Nephron (organoid): Measurements from ENCODE around the gene S100G.

Experiments
- H3K27ac Mint-ChIP-seq, 3 experiments: 2 replicates each; pipeline ENCODE4 v1.8.0; 2020; ENCODE audit warnings: mixed read lengths in 3 of 3, mild to moderate bottlenecking in 2 of 3, moderate library complexity in 1 of 3
- H3K27me3 Mint-ChIP-seq: 2 replicates; pipeline ENCODE4 v1.8.0; 2021; ENCODE audit warnings: low read depth, mild to moderate bottlenecking, moderate library complexity, mixed read lengths
- H3K36me3 Mint-ChIP-seq: 2 replicates; pipeline ENCODE4 v1.8.0; 2020; ENCODE audit warnings: low read depth, mixed read lengths
- H3K4me1 Mint-ChIP-seq: 2 replicates; pipeline ENCODE4 v1.8.0; 2020; ENCODE audit warnings: mixed read lengths
- H3K4me3 Mint-ChIP-seq, 3 experiments: 2 replicates each; pipeline ENCODE4 v1.8.0; 2020; ENCODE audit warnings: mild to moderate bottlenecking in 3 of 3, mixed read lengths in 3 of 3, moderate library complexity in 2 of 3
- H3K9me3 Mint-ChIP-seq: 2 replicates; pipeline ENCODE4 v1.8.0; 2020; ENCODE audit warnings: mixed read lengths
- CTCF ChIP-seq, 3 experiments: fragments of 200-600 bp; sonication (generic); IDR thresholded peaks; one replicate each; pipeline ENCODE4 v1.5.0; 2021; ENCODE audit warnings: antibody characterized with exemption in 3 of 3; ENCODE audit not compliant: unreplicated experiment in 3 of 3

Gene S100G

GRCh38 chrX:16664074-16664473 is 14.1 kb downstream of the S100G start:
- H3K9me3 Mint-ChIP-seq: no peaks in the 10 kb centered on the region
- no peak for TF ChIP-seq CTCF (IDR thresholded peaks at IDR 0.05; ENCODE audit: unreplicated experiment in 3 of 3)
- H3K4me1 Mint-ChIP-seq: no peaks in the 10 kb centered on the region
- H3K27me3 Mint-ChIP-seq: peaks cover 3% of the 10 kb centered on the region
- no peak overlapping the region for H3K4me3 Mint-ChIP-seq
- peak overlapping the region; percentile 13 to 38 (median 24) for H3K27ac Mint-ChIP-seq
- H3K36me3 Mint-ChIP-seq: peaks cover 67% of the 10 kb centered on the region

GRCh38 chrX:16664626-16665025 is 14.7 kb downstream of the S100G start:
- Mint-ChIP-seq H3K36me3 (peaks cover 66% of the 10 kb centered on the region), H3K27ac (peak overlapping the region in 2 of 3 experiments; percentile 13 to 24), H3K27me3 (peaks cover 3% of the 10 kb centered on the region), H3K4me1 (no peaks in the 10 kb centered on the region), H3K9me3 (no peaks in the 10 kb centered on the region), H3K4me3 (no peak overlapping the region)
- TF ChIP-seq CTCF (IDR thresholded peaks at IDR 0.05; ENCODE audit: unreplicated experiment in 3 of 3): no peak

- no peak for TF ChIP-seq CTCF (IDR thresholded peaks at IDR 0.05; ENCODE audit: unreplicated experiment in 3 of 3)
- no peak overlapping the region for H3K4me3 Mint-ChIP-seq
- H3K27ac Mint-ChIP-seq: peak overlapping the region in 1 of 3 experiments; percentile 42
- H3K9me3 Mint-ChIP-seq: no peaks in the 10 kb centered on the region
- H3K4me1 Mint-ChIP-seq: no peaks in the 10 kb centered on the region
- peaks cover 3% of the 10 kb centered on the region for H3K27me3 Mint-ChIP-seq
- H3K36me3 Mint-ChIP-seq: peaks cover 67% of the 10 kb centered on the region
These were observed 15.1 kb downstream of the S100G start for GRCh38 chrX:16665089-16665488.

- no peak overlapping the region for H3K27ac Mint-ChIP-seq
- TF ChIP-seq CTCF (IDR thresholded peaks at IDR 0.05; ENCODE audit: unreplicated experiment in 3 of 3): no peak
- H3K9me3 Mint-ChIP-seq: no peaks in the 10 kb centered on the region
- H3K4me3 Mint-ChIP-seq: no peak overlapping the region
- peaks cover 3% of the 10 kb centered on the region for H3K27me3 Mint-ChIP-seq
- H3K36me3 Mint-ChIP-seq: peaks cover 75% of the 10 kb centered on the region
- no peaks in the 10 kb centered on the region for H3K4me1 Mint-ChIP-seq
These were observed 16.6 kb downstream of the S100G start for GRCh38 chrX:16666541-16666940.

- Mint-ChIP-seq H3K4me1 (no peaks in the 10 kb centered on the region), H3K27ac (peak overlapping the region in 1 of 3 experiments; percentile 1), H3K36me3 (peaks cover 68% of the 10 kb centered on the region), H3K4me3 (no peak overlapping the region), H3K9me3 (no peaks in the 10 kb centered on the region), H3K27me3 (peaks cover 3% of the 10 kb centered on the region)
- peak; percentile 18 to 46 (median 33) for TF ChIP-seq CTCF (IDR thresholded peaks at IDR 0.05; ENCODE audit: unreplicated experiment in 3 of 3)
These were observed 21.0 kb downstream of the S100G start for GRCh38 chrX:16671005-16671404.

GRCh38 chrX:16678689-16679088 is 28.7 kb downstream of the S100G start:
- Mint-ChIP-seq H3K4me1 (no peaks in the 10 kb centered on the region), H3K36me3 (peaks cover 68% of the 10 kb centered on the region), H3K27ac (peak overlapping the region in 1 of 3 experiments; percentile 8), H3K27me3 (no peaks in the 10 kb centered on the region), H3K4me3 (no peak overlapping the region), H3K9me3 (no peaks in the 10 kb centered on the region)
- TF ChIP-seq CTCF (IDR thresholded peaks at IDR 0.05; ENCODE audit: unreplicated experiment in 3 of 3): no peak
